ENCODE results near the gene SCUBE1.

The SCUBE1 gene

GRCh38 chr22:43253839-43254238 lies 89.3 kb downstream of the SCUBE1 start:
- DNase-seq = no peak

- DNase-seq = no peak
Observed at GRCh38 chr22:43252319-43252718, 90.9 kb downstream of the SCUBE1 start.

GRCh38 chr22:43249789-43250471 lies 93.2 kb downstream of the SCUBE1 start:
- no peak for DNase-seq

- no peak for DNase-seq
Observed at GRCh38 chr22:43247546-43248260, 95.5 kb downstream of the SCUBE1 start.

GRCh38 chr22:43246188-43246587 lies 97.0 kb downstream of the SCUBE1 start:
- DNase-seq = no peak

- DNase-seq = no peak
Observed at GRCh38 chr22:43245717-43246116, 97.5 kb downstream of the SCUBE1 start.

- DNase-seq = no peak
Observed at GRCh38 chr22:43244803-43245527, 98.2 kb downstream of the SCUBE1 start.

GRCh38 chr22:43244402-43244801 lies 98.8 kb downstream of the SCUBE1 start:
- DNase-seq = no peak

- no peak for DNase-seq
Observed at GRCh38 chr22:43243324-43243723, 99.8 kb downstream of the SCUBE1 start.

GRCh38 chr22:43242627-43243026 lies 100.5 kb downstream of the SCUBE1 start:
- no peak for DNase-seq

- DNase-seq = no peak
Observed at GRCh38 chr22:43241699-43242386, 101.3 kb downstream of the SCUBE1 start.

GRCh38 chr22:43241138-43241597 lies 102.0 kb downstream of the SCUBE1 start:
- no peak for DNase-seq

- DNase-seq = no peak
Observed at GRCh38 chr22:43240614-43241013, 102.6 kb downstream of the SCUBE1 start.

- DNase-seq = no peak
Observed at GRCh38 chr22:43239956-43240355, 103.2 kb downstream of the SCUBE1 start.

GRCh38 chr22:43239193-43239780 lies 103.9 kb downstream of the SCUBE1 start:
- DNase-seq = no peak

GRCh38 chr22:43238526-43239006 lies 104.6 kb downstream of the SCUBE1 start:
- no peak for DNase-seq

GRCh38 chr22:43237280-43237679 lies 105.9 kb downstream of the SCUBE1 start:
- DNase-seq = no peak

- DNase-seq = no peak
Observed at GRCh38 chr22:43236411-43237166, 106.6 kb downstream of the SCUBE1 start.

- DNase-seq = no peak
Observed at GRCh38 chr22:43235445-43236409, 107.4 kb downstream of the SCUBE1 start.

- no peak for DNase-seq
Observed at GRCh38 chr22:43234264-43234988, 108.7 kb downstream of the SCUBE1 start.

Data from NCI-H1048 (cell line).